ENCODE data around the gene MBD3.

MBD3 gene

DNA sequence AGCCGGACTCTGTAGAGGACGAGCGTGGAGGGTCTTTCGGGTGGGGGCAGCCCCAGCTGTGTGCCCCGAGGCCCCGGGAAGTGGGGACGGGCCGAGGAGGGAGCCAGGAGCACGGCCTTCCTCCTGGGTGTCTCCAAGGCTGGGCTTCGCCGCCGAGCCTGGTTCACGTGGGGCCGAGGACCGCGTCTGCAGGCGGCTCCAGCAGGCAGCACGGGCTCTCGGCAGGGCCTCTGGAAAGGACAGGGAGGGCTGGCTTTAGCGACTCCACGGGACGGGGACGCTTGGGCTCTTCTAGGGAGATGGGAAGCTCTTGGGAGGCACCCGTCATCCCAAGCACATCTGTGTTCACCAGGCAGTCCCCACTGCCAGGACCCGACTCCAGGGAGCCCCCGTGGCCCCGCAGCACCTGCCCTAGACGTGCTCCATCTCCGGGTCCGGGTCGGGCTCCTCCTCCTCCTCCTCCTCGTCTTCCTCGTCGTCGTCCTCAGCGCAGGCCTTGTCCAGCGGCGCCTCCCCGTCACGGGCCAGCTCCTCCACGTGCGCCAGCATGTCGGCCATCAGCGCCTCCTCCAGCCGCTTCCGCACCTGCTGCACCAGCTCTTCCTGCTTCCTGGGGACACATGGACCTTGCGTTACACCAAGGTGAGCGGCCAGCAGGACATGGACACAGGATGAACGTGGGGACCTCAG is 14.6 kb downstream of the MBD3 start:
- no peak overlapping the region for H3K27ac ChIP-seq (ENCODE audit: low read depth, low read length)
- H3K36me3 ChIP-seq (ENCODE audit: control insufficient read depth, insufficient read depth, low read length), result peaks cover 66% of the 10 kb centered on the region
- no peaks in the 10 kb centered on the region for H3K27me3 ChIP-seq (ENCODE audit: control insufficient read depth, insufficient read depth, low read length)
- H3K4me1 ChIP-seq (ENCODE audit: control insufficient read depth, insufficient read depth, low read length), result no peaks in the 10 kb centered on the region
- no peak overlapping the region for H3K4me3 ChIP-seq (ENCODE audit: low read depth, low read length)
- H3K9ac ChIP-seq (ENCODE audit: low read depth, low read length), result no peak overlapping the region
- no peaks in the 10 kb centered on the region for H3K9me3 ChIP-seq (ENCODE audit: control insufficient read depth, insufficient read depth, low read length)

DNA sequence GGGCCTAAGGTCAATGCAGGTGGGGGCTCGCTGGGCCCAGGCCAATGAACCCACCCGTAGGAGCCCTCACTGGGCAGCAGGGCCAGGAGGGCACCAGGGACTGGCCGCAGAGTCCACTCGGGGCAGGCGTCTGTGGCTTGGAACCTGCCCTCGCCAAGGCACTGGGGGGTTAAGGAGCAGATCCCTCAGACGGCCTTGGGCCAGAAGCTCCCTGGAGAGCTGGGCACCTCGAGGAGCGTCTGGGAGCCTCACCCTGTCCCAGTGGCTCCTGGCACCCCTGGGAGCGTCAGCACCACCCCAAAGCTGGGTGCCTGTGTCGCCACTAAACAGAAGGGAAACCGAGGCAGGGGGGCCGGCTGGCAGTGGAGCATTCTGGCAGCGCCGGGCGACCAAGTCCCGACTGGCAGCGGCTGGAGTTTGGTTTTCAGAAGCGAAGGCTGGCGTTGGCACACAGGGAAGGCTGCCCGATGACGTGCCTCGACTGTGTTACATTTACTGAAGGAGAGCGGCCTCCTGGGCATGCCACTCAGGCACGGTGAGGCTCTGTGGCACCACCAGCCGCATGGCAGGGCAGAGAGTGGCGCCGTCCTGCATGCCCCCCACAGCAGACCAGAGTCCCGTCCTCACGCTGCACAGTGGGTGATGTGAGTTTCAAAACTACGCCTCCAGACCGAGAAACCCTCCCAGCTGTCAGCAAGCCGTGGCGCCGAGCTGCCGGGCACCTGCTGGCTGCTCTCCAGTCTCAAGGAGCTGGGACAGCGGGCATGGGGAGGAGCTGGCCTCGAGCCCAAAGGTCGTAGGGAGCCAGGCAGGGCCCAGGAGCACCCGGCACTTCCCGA is 15.4 kb downstream of the MBD3 start:
- peaks cover 59% of the 10 kb centered on the region for H3K36me3 ChIP-seq (ENCODE audit: control insufficient read depth, insufficient read depth, low read length)

GRCh38 chr19:1576242-1577089 is 16.2 kb downstream of the MBD3 start:
- Histone ChIP-seq H3K27me3 (ENCODE audit: control insufficient read depth, insufficient read depth, low read length) (no peaks in the 10 kb centered on the region), H3K4me1 (ENCODE audit: control insufficient read depth, insufficient read depth, low read length) (no peaks in the 10 kb centered on the region), H3K9ac (ENCODE audit: low read depth, low read length) (no peak overlapping the region), H3K9me3 (ENCODE audit: control insufficient read depth, insufficient read depth, low read length) (no peaks in the 10 kb centered on the region), H3K27ac (ENCODE audit: low read depth, low read length) (no peak overlapping the region), H3K4me3 (ENCODE audit: low read depth, low read length) (no peak overlapping the region), H3K36me3 (ENCODE audit: control insufficient read depth, insufficient read depth, low read length) (peaks cover 51% of the 10 kb centered on the region)

More for the DNA sequence above, 15.4 kb downstream of the MBD3 start:
- no peak overlapping the region for H3K4me3 ChIP-seq (ENCODE audit: low read depth, low read length)
- H3K27me3 ChIP-seq (ENCODE audit: control insufficient read depth, insufficient read depth, low read length), result no peaks in the 10 kb centered on the region
- no peaks in the 10 kb centered on the region for H3K9me3 ChIP-seq (ENCODE audit: control insufficient read depth, insufficient read depth, low read length)
- H3K4me1 ChIP-seq (ENCODE audit: control insufficient read depth, insufficient read depth, low read length), result no peaks in the 10 kb centered on the region
- no peak overlapping the region for H3K27ac ChIP-seq (ENCODE audit: low read depth, low read length)
- H3K9ac ChIP-seq (ENCODE audit: low read depth, low read length), result no peak overlapping the region

GRCh38 chr19:1575323-1576241 is 17.1 kb downstream of the MBD3 start:
- Histone ChIP-seq H3K9me3 (ENCODE audit: control insufficient read depth, insufficient read depth, low read length) (no peaks in the 10 kb centered on the region), H3K36me3 (ENCODE audit: control insufficient read depth, insufficient read depth, low read length) (peaks cover 42% of the 10 kb centered on the region), H3K27me3 (ENCODE audit: control insufficient read depth, insufficient read depth, low read length) (peaks cover 1% of the 10 kb centered on the region; the same call in 1 of the 2 replicates), H3K4me3 (ENCODE audit: low read depth, low read length) (no peak overlapping the region), H3K27ac (ENCODE audit: low read depth, low read length) (no peak overlapping the region), H3K4me1 (ENCODE audit: control insufficient read depth, insufficient read depth, low read length) (no peaks in the 10 kb centered on the region), H3K9ac (ENCODE audit: low read depth, low read length) (no peak overlapping the region)

GRCh38 chr19:1574354-1575136 is 18.1 kb downstream of the MBD3 start:
- Histone ChIP-seq H3K4me1 (ENCODE audit: control insufficient read depth, insufficient read depth, low read length) (no peaks in the 10 kb centered on the region), H3K4me3 (ENCODE audit: low read depth, low read length) (no peak overlapping the region), H3K27me3 (ENCODE audit: control insufficient read depth, insufficient read depth, low read length) (peaks cover 10% of the 10 kb centered on the region), H3K9me3 (ENCODE audit: control insufficient read depth, insufficient read depth, low read length) (no peaks in the 10 kb centered on the region), H3K9ac (ENCODE audit: low read depth, low read length) (no peak overlapping the region), H3K27ac (ENCODE audit: low read depth, low read length) (no peak overlapping the region), H3K36me3 (ENCODE audit: control insufficient read depth, insufficient read depth, low read length) (peaks cover 31% of the 10 kb centered on the region)

DNA sequence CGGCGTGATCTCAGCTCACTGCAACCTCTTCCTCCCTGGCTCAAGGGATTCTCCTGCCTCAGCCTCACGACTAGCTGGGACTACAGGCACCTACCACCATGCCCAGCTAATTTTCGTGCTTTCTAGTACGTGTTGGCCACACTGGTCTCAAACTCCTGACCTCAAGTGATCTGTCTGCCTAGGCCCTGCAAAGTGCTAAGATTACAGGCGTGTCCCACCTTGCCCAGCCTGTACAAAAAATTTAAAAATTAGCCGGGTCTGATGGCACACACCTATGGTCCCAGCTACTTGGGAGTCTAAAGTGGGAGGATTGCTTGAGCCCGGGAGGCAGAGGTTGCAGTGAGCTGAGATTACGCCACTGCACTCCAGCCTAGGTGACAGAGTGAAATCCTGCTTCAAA is 19.9 kb downstream of the MBD3 start:
- H3K9ac ChIP-seq (ENCODE audit: low read depth, low read length), result no peak overlapping the region
- H3K4me3 ChIP-seq (ENCODE audit: low read depth, low read length), result no peak overlapping the region
- H3K27me3 ChIP-seq (ENCODE audit: control insufficient read depth, insufficient read depth, low read length), result peaks cover 22% of the 10 kb centered on the region
- no peaks in the 10 kb centered on the region for H3K4me1 ChIP-seq (ENCODE audit: control insufficient read depth, insufficient read depth, low read length)
- no peak overlapping the region for H3K27ac ChIP-seq (ENCODE audit: low read depth, low read length)
- H3K36me3 ChIP-seq (ENCODE audit: control insufficient read depth, insufficient read depth, low read length), result peaks cover 16% of the 10 kb centered on the region
- H3K9me3 ChIP-seq (ENCODE audit: control insufficient read depth, insufficient read depth, low read length), result no peaks in the 10 kb centered on the region

GRCh38 chr19:1571358-1571757 is 21.3 kb downstream of the MBD3 start:
- no peak overlapping the region for H3K9ac ChIP-seq (ENCODE audit: low read depth, low read length)
- peaks cover 22% of the 10 kb centered on the region for H3K27me3 ChIP-seq (ENCODE audit: control insufficient read depth, insufficient read depth, low read length)
- no peak overlapping the region for H3K27ac ChIP-seq (ENCODE audit: low read depth, low read length)
- H3K9me3 ChIP-seq (ENCODE audit: control insufficient read depth, insufficient read depth, low read length), result no peaks in the 10 kb centered on the region
- no peaks in the 10 kb centered on the region for H3K4me1 ChIP-seq (ENCODE audit: control insufficient read depth, insufficient read depth, low read length)
- H3K36me3 ChIP-seq (ENCODE audit: control insufficient read depth, insufficient read depth, low read length), result peaks cover 2% of the 10 kb centered on the region
- no peak overlapping the region for H3K4me3 ChIP-seq (ENCODE audit: low read depth, low read length)

DNA sequence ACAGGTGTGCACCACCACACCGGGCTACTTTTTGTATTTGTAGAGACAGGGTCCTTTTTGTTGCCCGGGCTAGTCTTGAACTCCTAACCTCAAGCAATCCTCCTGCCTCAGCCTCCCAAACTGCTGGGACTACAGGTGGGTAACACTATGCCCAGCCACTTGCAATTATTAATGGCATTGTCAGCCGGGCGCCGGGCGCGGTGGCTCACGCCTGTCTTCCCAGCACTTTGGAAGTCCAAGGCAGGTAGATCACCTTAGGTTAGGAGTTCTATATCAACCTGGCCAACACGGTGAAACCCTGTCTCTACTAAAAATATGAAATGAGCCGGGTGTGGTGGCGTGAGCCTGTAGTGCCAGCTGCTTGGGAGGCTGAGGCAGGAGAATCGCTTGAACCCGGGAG is 21.8 kb downstream of the MBD3 start:
- no peak overlapping the region for H3K27ac ChIP-seq (ENCODE audit: low read depth, low read length)
- H3K4me3 ChIP-seq (ENCODE audit: low read depth, low read length), result no peak overlapping the region
- no peak overlapping the region for H3K9ac ChIP-seq (ENCODE audit: low read depth, low read length)
- H3K27me3 ChIP-seq (ENCODE audit: control insufficient read depth, insufficient read depth, low read length), result peaks cover 22% of the 10 kb centered on the region
- H3K36me3 ChIP-seq (ENCODE audit: control insufficient read depth, insufficient read depth, low read length), result no peaks in the 10 kb centered on the region
- H3K9me3 ChIP-seq (ENCODE audit: control insufficient read depth, insufficient read depth, low read length), result no peaks in the 10 kb centered on the region
- no peaks in the 10 kb centered on the region; the same call in 1 of the 2 replicates for H3K4me1 ChIP-seq (ENCODE audit: control insufficient read depth, insufficient read depth, low read length)

DNA sequence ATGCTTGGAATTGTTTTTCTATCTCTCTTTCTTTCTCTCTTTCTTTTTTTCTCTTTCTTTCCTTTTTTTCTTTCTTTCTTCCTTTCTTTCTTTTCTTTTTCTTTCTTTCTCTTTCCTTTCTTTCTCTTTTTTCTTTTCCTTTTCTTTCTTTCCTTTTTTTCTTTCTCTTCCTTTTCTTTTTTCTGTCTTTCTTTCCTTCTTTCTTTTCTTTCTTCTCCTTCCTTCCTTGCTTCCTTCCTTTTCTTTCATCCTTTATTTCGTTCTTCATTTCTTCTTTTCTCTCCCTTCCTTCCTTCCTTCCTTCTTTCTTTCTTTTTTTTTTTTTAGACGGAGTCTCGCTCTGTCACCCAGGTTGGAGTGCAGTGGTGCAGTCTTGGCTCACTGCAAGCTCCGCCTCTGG is 22.7 kb downstream of the MBD3 start:
- H3K9me3 ChIP-seq (ENCODE audit: control insufficient read depth, insufficient read depth, low read length), result no peaks in the 10 kb centered on the region
- H3K4me1 ChIP-seq (ENCODE audit: control insufficient read depth, insufficient read depth, low read length), result no peaks in the 10 kb centered on the region; the same call in 1 of the 2 replicates
- H3K27ac ChIP-seq (ENCODE audit: low read depth, low read length), result no peak overlapping the region
- no peak overlapping the region for H3K4me3 ChIP-seq (ENCODE audit: low read depth, low read length)
- H3K36me3 ChIP-seq (ENCODE audit: control insufficient read depth, insufficient read depth, low read length), result 0 out of 2 replicates have a peak, but pooled peaks cover under 1% of the 10 kb centered on the region
- H3K27me3 ChIP-seq (ENCODE audit: control insufficient read depth, insufficient read depth, low read length), result peaks cover 22% of the 10 kb centered on the region
- H3K9ac ChIP-seq (ENCODE audit: low read depth, low read length), result no peak overlapping the region
